ENCODE results near the gene POU6F2. TPM values are rescaled to one million over a fixed set of nuclear protein-coding genes. Genes with fewer than 3 reads are reported as not detected.
"Not testable (repeated sequence)": the region's sequence is repeated elsewhere in the genome, so short reads cannot be mapped to it uniquely, and the experiment has no call there.

Gene POU6F2
- total RNA-seq, 1 donor from 2014 or later: 0.40 TPM

- no peak for DNase-seq (ENCODE audit: low spot score)
- H3K27me3 Mint-ChIP-seq (ENCODE audit: low read depth): no peaks in the 10 kb centered on the region
- TF ChIP-seq CTCF (IDR thresholded peaks at IDR 0.05): no peak
- H3K36me3 Mint-ChIP-seq (ENCODE audit: low read depth): no peaks in the 10 kb centered on the region
- no peaks in the 10 kb centered on the region for H3K9me3 Mint-ChIP-seq (ENCODE audit: low read depth)
- H3K4me3 Mint-ChIP-seq (ENCODE audit: unreplicated experiment): no peak overlapping the region
- no peak overlapping the region for H3K27ac Mint-ChIP-seq (ENCODE audit: unreplicated experiment)
- H3K4me1 Mint-ChIP-seq (ENCODE audit: low read depth): peaks cover 3% of the 10 kb centered on the region
Measured at GRCh38 chr7:39187130-39187529, 209.4 kb downstream of the POU6F2 start.

- no peak for TF ChIP-seq CTCF (IDR thresholded peaks at IDR 0.05)
- no peak overlapping the region for H3K27ac Mint-ChIP-seq (ENCODE audit: unreplicated experiment)
- H3K36me3 Mint-ChIP-seq (ENCODE audit: low read depth): no peaks in the 10 kb centered on the region
- no peak for DNase-seq (ENCODE audit: low spot score)
- no peaks in the 10 kb centered on the region for H3K4me1 Mint-ChIP-seq (ENCODE audit: low read depth)
- H3K4me3 Mint-ChIP-seq (ENCODE audit: unreplicated experiment): no peak overlapping the region
- no peaks in the 10 kb centered on the region for H3K9me3 Mint-ChIP-seq (ENCODE audit: low read depth)
- H3K27me3 Mint-ChIP-seq (ENCODE audit: low read depth): no peaks in the 10 kb centered on the region
Measured at GRCh38 chr7:39192476-39192875, 214.8 kb downstream of the POU6F2 start.

- not testable (repeated sequence) for H3K27me3 Mint-ChIP-seq (ENCODE audit: low read depth); H3K27ac Mint-ChIP-seq (ENCODE audit: unreplicated experiment); H3K9me3 Mint-ChIP-seq (ENCODE audit: low read depth); H3K4me3 Mint-ChIP-seq (ENCODE audit: unreplicated experiment); DNase-seq (ENCODE audit: low spot score); H3K36me3 Mint-ChIP-seq (ENCODE audit: low read depth)
- H3K4me1 Mint-ChIP-seq (ENCODE audit: low read depth): peaks cover 14% of the 10 kb centered on the region
Measured at GRCh38 chr7:39194388-39194787, 216.7 kb downstream of the POU6F2 start.

- Mint-ChIP-seq H3K27ac (ENCODE audit: unreplicated experiment) (no peak overlapping the region), H3K27me3 (ENCODE audit: low read depth) (no peaks in the 10 kb centered on the region), H3K9me3 (ENCODE audit: low read depth) (no peaks in the 10 kb centered on the region), H3K4me3 (ENCODE audit: unreplicated experiment) (no peak overlapping the region), H3K4me1 (ENCODE audit: low read depth) (peaks cover 16% of the 10 kb centered on the region), H3K36me3 (ENCODE audit: low read depth) (no peaks in the 10 kb centered on the region)
- no peak for TF ChIP-seq CTCF (IDR thresholded peaks at IDR 0.05)
- no peak for DNase-seq (ENCODE audit: low spot score)
Measured at GRCh38 chr7:39195967-39196366, 218.3 kb downstream of the POU6F2 start.

GRCh38 chr7:39197831-39198230 lies 220.1 kb downstream of the POU6F2 start:
- no peak overlapping the region for H3K4me3 Mint-ChIP-seq (ENCODE audit: unreplicated experiment)
- no peak for DNase-seq (ENCODE audit: low spot score)
- no peak for TF ChIP-seq CTCF (IDR thresholded peaks at IDR 0.05)
- H3K36me3 Mint-ChIP-seq (ENCODE audit: low read depth): no peaks in the 10 kb centered on the region
- no peak overlapping the region for H3K27ac Mint-ChIP-seq (ENCODE audit: unreplicated experiment)
- peaks cover 16% of the 10 kb centered on the region for H3K4me1 Mint-ChIP-seq (ENCODE audit: low read depth)
- no peaks in the 10 kb centered on the region for H3K27me3 Mint-ChIP-seq (ENCODE audit: low read depth)
- H3K9me3 Mint-ChIP-seq (ENCODE audit: low read depth): no peaks in the 10 kb centered on the region

- Mint-ChIP-seq H3K4me1 (ENCODE audit: low read depth) (peaks cover 16% of the 10 kb centered on the region), H3K9me3 (ENCODE audit: low read depth) (no peaks in the 10 kb centered on the region), H3K4me3 (ENCODE audit: unreplicated experiment) (no peak overlapping the region), H3K36me3 (ENCODE audit: low read depth) (no peaks in the 10 kb centered on the region), H3K27me3 (ENCODE audit: low read depth) (peaks cover 2% of the 10 kb centered on the region), H3K27ac (ENCODE audit: unreplicated experiment) (no peak overlapping the region)
- no peak for TF ChIP-seq CTCF (IDR thresholded peaks at IDR 0.05)
- no peak for DNase-seq (ENCODE audit: low spot score)
Measured at GRCh38 chr7:39198556-39198955, 220.8 kb downstream of the POU6F2 start.

Data from chondrocyte (in vitro differentiated cells).